ENCODE measurements around the gene PREPL.

PREPL gene

GRCh38 chr2:44351088-44351487 is 10.2 kb downstream of the PREPL start:
- H4K20me1 ChIP-seq (ENCODE audit: insufficient read depth, low read length), result no peaks in the 10 kb centered on the region
- peaks cover 6% of the 10 kb centered on the region; the same call in 1 of the 2 replicates for H3K36me3 ChIP-seq (ENCODE audit: insufficient read depth, low read length)
- no peaks in the 10 kb centered on the region for H3K9me3 ChIP-seq (ENCODE audit: low read length)
- H3K9me2 ChIP-seq (ENCODE audit: low read depth, low read length), result no peaks in the 10 kb centered on the region
- no peak overlapping the region for H3K4me2 ChIP-seq (ENCODE audit: low read length)
- no peaks in the 10 kb centered on the region for H3K27me3 ChIP-seq (ENCODE audit: insufficient read depth, low read length)
- H3K79me2 ChIP-seq (ENCODE audit: insufficient read depth, low read length), result peaks cover 11% of the 10 kb centered on the region
- no peaks in the 10 kb centered on the region for H3F3A ChIP-seq (ENCODE audit: insufficient read depth, low read length)
- H3K4me1 ChIP-seq (ENCODE audit: insufficient read depth, low read length, severe bottlenecking), result no peaks in the 10 kb centered on the region
- no peak overlapping the region for H3K4me3 ChIP-seq (ENCODE audit: low read depth, low read length, poor library complexity, severe bottlenecking)
- no peak overlapping the region for H3K9ac ChIP-seq (ENCODE audit: low read length)
- H3K27ac ChIP-seq (ENCODE audit: low read depth, low read length, poor library complexity, severe bottlenecking), result no peak overlapping the region
- TF ChIP-seq EZH2 (IDR thresholded peaks at IDR 0.05; ENCODE audit: borderline replicate concordance, low read length) (no peak), CTCF (IDR thresholded peaks at IDR 0.05; ENCODE audit: low read length) (no peak)
- H2AFZ ChIP-seq (ENCODE audit: low read length), result no peak overlapping the region

GRCh38 chr2:44349506-44349905 is 11.8 kb downstream of the PREPL start:
- Histone ChIP-seq H3K36me3 (ENCODE audit: insufficient read depth, low read length) (peaks cover 3% of the 10 kb centered on the region; the same call in 1 of the 2 replicates), H3K4me3 (ENCODE audit: low read depth, low read length, poor library complexity, severe bottlenecking) (no peak overlapping the region), H3F3A (ENCODE audit: insufficient read depth, low read length) (no peaks in the 10 kb centered on the region), H3K4me1 (ENCODE audit: insufficient read depth, low read length, severe bottlenecking) (no peaks in the 10 kb centered on the region), H2AFZ (ENCODE audit: low read length) (no peak overlapping the region), H3K9me3 (ENCODE audit: low read length) (no peaks in the 10 kb centered on the region), H3K79me2 (ENCODE audit: insufficient read depth, low read length) (peaks cover 11% of the 10 kb centered on the region), H4K20me1 (ENCODE audit: insufficient read depth, low read length) (no peaks in the 10 kb centered on the region), H3K4me2 (ENCODE audit: low read length) (no peak overlapping the region), H3K9ac (ENCODE audit: low read length) (no peak overlapping the region), H3K27ac (ENCODE audit: low read depth, low read length, poor library complexity, severe bottlenecking) (no peak overlapping the region), H3K27me3 (ENCODE audit: insufficient read depth, low read length) (no peaks in the 10 kb centered on the region), H3K9me2 (ENCODE audit: low read depth, low read length) (no peaks in the 10 kb centered on the region)
- TF ChIP-seq EZH2 (IDR thresholded peaks at IDR 0.05; ENCODE audit: borderline replicate concordance, low read length), result no peak
- TF ChIP-seq CTCF (IDR thresholded peaks at IDR 0.05; ENCODE audit: low read length), result no peak

GRCh38 chr2:44348400-44348799 is 12.9 kb downstream of the PREPL start:
- Histone ChIP-seq H3K36me3 (ENCODE audit: insufficient read depth, low read length) (peaks cover 4% of the 10 kb centered on the region; the same call in 1 of the 2 replicates), H3K27ac (ENCODE audit: low read depth, low read length, poor library complexity, severe bottlenecking) (no peak overlapping the region), H3K27me3 (ENCODE audit: insufficient read depth, low read length) (no peaks in the 10 kb centered on the region), H3F3A (ENCODE audit: insufficient read depth, low read length) (no peaks in the 10 kb centered on the region), H3K4me1 (ENCODE audit: insufficient read depth, low read length, severe bottlenecking) (no peaks in the 10 kb centered on the region), H3K4me3 (ENCODE audit: low read depth, low read length, poor library complexity, severe bottlenecking) (no peak overlapping the region), H2AFZ (ENCODE audit: low read length) (no peak overlapping the region), H3K4me2 (ENCODE audit: low read length) (no peak overlapping the region), H3K79me2 (ENCODE audit: insufficient read depth, low read length) (peaks cover 11% of the 10 kb centered on the region), H3K9ac (ENCODE audit: low read length) (no peak overlapping the region), H3K9me2 (ENCODE audit: low read depth, low read length) (no peaks in the 10 kb centered on the region), H4K20me1 (ENCODE audit: insufficient read depth, low read length) (no peaks in the 10 kb centered on the region), H3K9me3 (ENCODE audit: low read length) (no peaks in the 10 kb centered on the region)
- TF ChIP-seq EZH2 (IDR thresholded peaks at IDR 0.05; ENCODE audit: borderline replicate concordance, low read length) (no peak), CTCF (IDR thresholded peaks at IDR 0.05; ENCODE audit: low read length) (no peak)

Measured in OCI-LY1 (cell line).